HG02970 (cell line): ENCODE data around the gene TLE2.
"Not testable (repeated sequence)": the region's sequence is repeated elsewhere in the genome, so short reads cannot be mapped to it uniquely, and the experiment has no call there.

Experiments used
- ATAC-seq: cut with Tn5 transposase; IDR thresholded peaks from one replicate; pipeline ENCODE4 v1.9.1; 2021; ENCODE audit warnings: mild to moderate bottlenecking, moderate library complexity, moderate number of reproducible peaks; ENCODE audit not compliant: unreplicated experiment, low FRiP score

Gene TLE2

GRCh38 chr19:3039125-3039524 is 10.0 kb upstream of the TLE2 start:
- ATAC-seq = no peak

GRCh38 chr19:3038214-3038613 is 9.1 kb upstream of the TLE2 start:
- ATAC-seq = no peak

GRCh38 chr19:3036977-3037544 is 8.0 kb upstream of the TLE2 start:
- ATAC-seq = not testable (repeated sequence)

GRCh38 chr19:3036119-3036976 is 7.3 kb upstream of the TLE2 start:
- peak; percentile 48 for ATAC-seq

- ATAC-seq = peak; percentile 88
Observed at GRCh38 chr19:3035542-3036118, 6.5 kb upstream of the TLE2 start.

GRCh38 chr19:3034656-3035541 is 5.8 kb upstream of the TLE2 start:
- ATAC-seq = no peak

GRCh38 chr19:3034406-3034655 is 5.3 kb upstream of the TLE2 start:
- ATAC-seq = no peak

- no peak for ATAC-seq
Observed at GRCh38 chr19:3033595-3034405, 4.7 kb upstream of the TLE2 start.

GRCh38 chr19:3031607-3031867 is 2.5 kb upstream of the TLE2 start:
- no peak for ATAC-seq

GRCh38 chr19:3028305-3029064 is 595 bp downstream of the TLE2 start:
- no peak for ATAC-seq

- no peak for ATAC-seq
Observed at GRCh38 chr19:3027981-3028304, 1.1 kb downstream of the TLE2 start.

GRCh38 chr19:3027292-3027691 is 1.8 kb downstream of the TLE2 start:
- no peak for ATAC-seq

- ATAC-seq = no peak
Observed at GRCh38 chr19:3026768-3027167, 2.3 kb downstream of the TLE2 start.

- ATAC-seq = no peak
Observed at GRCh38 chr19:3025549-3025886, 3.6 kb downstream of the TLE2 start.

- ATAC-seq = no peak
Observed at GRCh38 chr19:3024870-3025548, 4.1 kb downstream of the TLE2 start.

GRCh38 chr19:3024509-3024869 is 4.6 kb downstream of the TLE2 start:
- ATAC-seq = no peak

- ATAC-seq = no peak
Observed at GRCh38 chr19:3020321-3020960, 8.6 kb downstream of the TLE2 start.

GRCh38 chr19:3019211-3019854 is 9.7 kb downstream of the TLE2 start:
- ATAC-seq = no peak

GRCh38 chr19:3017923-3018322 is 11.2 kb downstream of the TLE2 start:
- ATAC-seq = no peak
